Ovary (tissue), 9 donors: ENCODE results near the gene CARD10. TPM values are rescaled to one million over a fixed set of nuclear protein-coding genes. Genes with fewer than 3 reads are reported as not detected.

Experiments
- DNase-seq, 5 donors: peaks; one replicate each; pipeline ENCODE4 v3.0.0-alpha.2; 2019 to 2020
- H3K27ac ChIP-seq, 2 donors: fragments of 200-600 bp; one replicate each; pipeline versions ENCODE4 v1.5.1 to v1.8.0; 2019 to 2022
- H3K27me3 ChIP-seq: fragments of 200-600 bp; one replicate; pipeline ENCODE4 v1.8.0; 2022
- H3K36me3 ChIP-seq: fragments of 200-600 bp; sonication (generic); one replicate; pipeline ENCODE4 v1.5.1; 2019
- H3K4me1 ChIP-seq: one replicate; pipeline ENCODE4 v1.8.1; 2013; ENCODE audit warnings: mild to moderate bottlenecking, moderate library complexity; ENCODE audit not compliant: insufficient read depth
- H3K4me3 ChIP-seq: fragments of 200-600 bp; sonication (generic); one replicate; pipeline ENCODE4 v1.5.1; 2017
- H3K9me3 ChIP-seq, 2 donors: fragments of 200-600 bp in 1 of 2; sonication (generic) in 1 of 2; one replicate each; pipeline versions ENCODE4 v1.5.1 to v1.8.1; 2013 to 2019; ENCODE audit warnings: mild to moderate bottlenecking in 1 of 2, moderate library complexity in 1 of 2
- EP300 ChIP-seq: sonication (generic); formaldehyde crosslinking; IDR thresholded peaks from one replicate; pipeline ENCODE4 v1.6.1; 2017; ENCODE audit warnings: antibody characterized with exemption
- POLR2A ChIP-seq: fragments of 450-650 bp; IDR thresholded peaks from one replicate; pipeline ENCODE4 v1.6.1; 2017; ENCODE audit warnings: antibody characterized with exemption, mild to moderate bottlenecking, moderate library complexity
- WGBS, 3 donors: extraction: QIAGEN DNeasy Blood & Tissue Kit in 1 of 3; methylation state at CpG; one replicate each; pipeline versions ENCODE4 v1.1.5 to v1.1.7; 2013 to 2017; 5-methylcytosine and 5-hydroxymethylcytosine counted together
- intact Hi-C, 4 donors: fragments of 100-400 bp; cut with DNase I; formaldehyde crosslinking; loops; one replicate each; pipeline versions ENCODE4 v1.11.0 to v1.15.1; 2022 to 2023
- polyA plus RNA-seq, 2 donors: library from polyadenylated mRNA; stranded (reverse); fragments of 200-250 nt in 1 of 2; fragments of 350-450 nt in 1 of 2; fragmentation: Illumina TruSeq in 1 of 2; extraction: RNeasy Lipid Tissue Mini Kit (QIAGEN cat#74804) in 1 of 2; gene quantifications; one replicate each; pipeline ENCODE4 v1.2.3, GENCODE V29; 2013 to 2014
- total RNA-seq, 7 donors: library from RNA; depleted of rRNA in 2 of 7; stranded (reverse); fragments of >200 nt in 2 of 7; fragmentation: NEBNext Ultra II Directional in 3 of 7; extraction: Animal tissue kit (Norgen Biotek cat#: 25700) in 3 of 7; gene quantifications; one replicate each; pipeline versions ENCODE4 v1.1.0 to v1.2.4, GENCODE V29; 2016 to 2023
- TF ChIP-seq, protein P1 (sequence below), 3 donors: fragments of 450-650 bp in 2 of 3; fragments of 200-600 bp in 1 of 3; IDR thresholded peaks; one replicate each; pipeline versions ENCODE4 v1.5.1 to v1.8.0; 2016 to 2022; ENCODE audit warnings: antibody characterized with exemption in 3 of 3, mild to moderate bottlenecking in 1 of 3
- donor health status: DM: no; HTN: no; CAD: no; lungs with moderate emphysema.
- donor health status: DM: no; HTN: no; CAD: no.
- donor health status: Bipolar disorder and iron deficiency.
- donor health status: DM: yes; HTN: yes; CAD: no.
- donor health status: DM: no; HTN: no; CAD: no.
- donor health status: DM: yes; HTN: yes; CAD: no.

The CARD10 gene
- total and polyA plus RNA-seq, 9 donors, result 0.72 to 13.6 (median 9.6) TPM

DNA sequence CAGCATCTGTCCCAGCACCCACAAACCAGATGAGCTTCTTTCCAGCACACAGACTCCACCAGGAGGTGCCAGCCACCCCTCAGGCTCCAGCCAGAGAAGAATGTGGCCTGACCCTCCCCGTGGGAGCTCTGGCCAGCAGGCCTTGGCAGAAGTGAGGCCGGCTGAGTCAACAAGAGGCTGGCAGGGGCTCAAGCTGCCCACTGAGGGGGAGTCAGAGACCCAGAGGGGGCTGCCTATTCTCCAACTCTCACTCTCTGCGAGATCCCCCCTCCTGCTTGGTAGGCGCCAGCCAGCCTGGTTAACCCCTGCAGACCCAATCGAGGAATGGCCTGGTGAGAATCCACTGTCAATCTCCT is 30.5 kb upstream of the CARD10 start:
- Histone ChIP-seq H3K4me3 (no peak overlapping the region), H3K4me1 (peaks cover 32% of the 10 kb centered on the region), H3K27me3 (no peaks in the 10 kb centered on the region), H3K9me3 (no peaks in the 10 kb centered on the region), H3K36me3 (no peaks in the 10 kb centered on the region), H3K27ac (no peak overlapping the region)
- 17 to 35% (median 22%) methylated on average over 5 of the region's 5 CpGs for WGBS, 3 donors
- TF ChIP-seq, protein P1, sequence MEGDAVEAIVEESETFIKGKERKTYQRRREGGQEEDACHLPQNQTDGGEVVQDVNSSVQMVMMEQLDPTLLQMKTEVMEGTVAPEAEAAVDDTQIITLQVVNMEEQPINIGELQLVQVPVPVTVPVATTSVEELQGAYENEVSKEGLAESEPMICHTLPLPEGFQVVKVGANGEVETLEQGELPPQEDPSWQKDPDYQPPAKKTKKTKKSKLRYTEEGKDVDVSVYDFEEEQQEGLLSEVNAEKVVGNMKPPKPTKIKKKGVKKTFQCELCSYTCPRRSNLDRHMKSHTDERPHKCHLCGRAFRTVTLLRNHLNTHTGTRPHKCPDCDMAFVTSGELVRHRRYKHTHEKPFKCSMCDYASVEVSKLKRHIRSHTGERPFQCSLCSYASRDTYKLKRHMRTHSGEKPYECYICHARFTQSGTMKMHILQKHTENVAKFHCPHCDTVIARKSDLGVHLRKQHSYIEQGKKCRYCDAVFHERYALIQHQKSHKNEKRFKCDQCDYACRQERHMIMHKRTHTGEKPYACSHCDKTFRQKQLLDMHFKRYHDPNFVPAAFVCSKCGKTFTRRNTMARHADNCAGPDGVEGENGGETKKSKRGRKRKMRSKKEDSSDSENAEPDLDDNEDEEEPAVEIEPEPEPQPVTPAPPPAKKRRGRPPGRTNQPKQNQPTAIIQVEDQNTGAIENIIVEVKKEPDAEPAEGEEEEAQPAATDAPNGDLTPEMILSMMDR (IDR thresholded peaks at IDR 0.05), result no peak
- TF ChIP-seq POLR2A (no peak), EP300 (no peak)
- intact Hi-C loops, result loop anchor here in 1 of 4 donors (10.0 kb wide), 1 partner anchor 45 kb away; no protein-coding TSS in a partner anchor
- DNase-seq, result peak in 4 of 5 donors; percentile 38 to 71 (median 61)

DNA sequence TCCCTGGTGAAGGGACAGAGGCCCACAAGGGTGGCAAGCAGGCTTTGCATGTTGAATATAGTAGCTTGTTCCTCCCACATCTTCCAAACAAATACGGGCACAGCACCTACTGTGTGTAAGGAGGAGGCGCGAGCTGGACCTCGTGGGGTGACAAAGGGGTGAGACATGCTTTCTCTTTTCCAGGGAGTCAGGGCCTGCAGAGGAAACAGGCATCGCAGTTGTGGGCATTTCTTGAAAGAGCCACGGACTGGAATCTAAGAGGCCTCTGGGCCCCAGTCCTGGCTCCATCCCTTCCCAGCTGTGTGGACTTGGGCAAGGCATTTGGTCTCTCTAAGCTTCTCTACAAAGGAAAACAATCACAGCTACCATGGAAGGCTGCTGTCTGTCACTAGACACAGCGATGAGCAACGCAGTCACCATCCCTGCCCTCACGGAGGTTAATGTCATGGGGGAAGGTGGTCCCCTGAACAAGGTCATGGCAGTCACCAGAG is 28.1 kb upstream of the CARD10 start:
- peak in 1 of 5 donors; percentile 52 for DNase-seq
- peaks cover 28% of the 10 kb centered on the region for H3K4me1 ChIP-seq

DNA sequence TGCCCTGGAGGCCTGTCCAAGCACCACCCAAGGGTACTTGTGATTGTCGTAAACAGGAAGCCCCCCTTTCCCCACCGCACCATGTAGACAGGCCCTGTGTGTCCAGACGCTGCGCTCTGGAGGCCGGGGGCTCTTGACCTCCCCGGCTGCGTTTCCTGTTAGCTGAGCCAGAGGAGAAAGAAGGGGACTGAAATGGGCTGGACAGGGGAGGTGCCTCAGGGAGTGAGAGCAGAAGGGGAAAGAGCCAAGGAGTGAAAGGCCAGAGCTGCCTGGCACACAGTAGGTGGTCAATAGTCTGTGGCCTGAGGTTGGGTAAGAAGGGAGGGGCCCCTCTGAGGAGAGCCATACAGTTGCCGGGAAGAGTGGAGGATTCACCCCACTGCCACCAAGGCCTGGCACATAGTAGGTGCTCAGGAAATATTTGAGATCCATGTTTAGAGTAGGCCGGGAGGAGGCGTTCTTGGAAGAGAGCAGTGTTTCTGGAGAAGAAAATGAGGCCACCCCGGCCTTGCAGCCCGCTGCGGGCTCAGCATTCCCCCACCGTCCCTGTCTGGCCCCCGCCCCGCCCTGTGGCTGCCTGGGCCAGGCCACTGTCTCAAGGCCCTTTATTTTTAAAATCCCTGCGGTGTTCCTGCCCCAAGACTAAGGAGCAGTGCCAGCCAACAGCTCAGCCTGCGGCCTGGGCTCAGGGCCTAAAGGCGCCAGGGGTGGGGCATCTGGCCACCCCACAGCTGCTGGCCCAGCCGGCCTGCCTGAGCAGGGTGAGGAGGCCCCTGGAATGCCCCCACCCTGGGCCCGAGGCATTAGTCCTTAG is 27.4 kb upstream of the CARD10 start:
- Histone ChIP-seq H3K36me3 (no peaks in the 10 kb centered on the region), H3K27ac (peak overlapping the region; percentile 93 to 94), H3K9me3 (no peaks in the 10 kb centered on the region), H3K27me3 (no peaks in the 10 kb centered on the region), H3K4me1 (peaks cover 22% of the 10 kb centered on the region), H3K4me3 (no peak overlapping the region)
- intact Hi-C loops, result loop anchor here in 3 of 4 donors (2.0 to 10.0 kb wide), 2 partner anchors 14 to 48 kb away; partner anchors contain the start of gene CDC42EP1 (in 3 of the 3)
- 10 to 14% (median 12%) methylated on average over 21 of the region's 21 CpGs for WGBS, 3 donors
- TF ChIP-seq POLR2A, result no peak
- TF ChIP-seq, protein P1 (IDR thresholded peaks at IDR 0.05), result peak in 1 of 3 donors; percentile 13
- peak; percentile 75 to 86 (median 77) for DNase-seq

More for the DNA sequence above, 28.1 kb upstream of the CARD10 start:
- Histone ChIP-seq H3K4me3 (no peak overlapping the region), H3K9me3 (no peaks in the 10 kb centered on the region), H3K27me3 (no peaks in the 10 kb centered on the region), H3K27ac (peak overlapping the region; percentile 93 to 94), H3K36me3 (no peaks in the 10 kb centered on the region)
- no peak for TF ChIP-seq POLR2A
- WGBS, 3 donors, result 37 to 52% (median 43%) methylated on average over 9 of the region's 9 CpGs
- intact Hi-C loops, result loop anchor here in 3 of 4 donors (2.0 to 10.0 kb wide), 2 partner anchors 14 to 48 kb away; partner anchors contain the start of gene CDC42EP1 (in 3 of the 3)

DNA sequence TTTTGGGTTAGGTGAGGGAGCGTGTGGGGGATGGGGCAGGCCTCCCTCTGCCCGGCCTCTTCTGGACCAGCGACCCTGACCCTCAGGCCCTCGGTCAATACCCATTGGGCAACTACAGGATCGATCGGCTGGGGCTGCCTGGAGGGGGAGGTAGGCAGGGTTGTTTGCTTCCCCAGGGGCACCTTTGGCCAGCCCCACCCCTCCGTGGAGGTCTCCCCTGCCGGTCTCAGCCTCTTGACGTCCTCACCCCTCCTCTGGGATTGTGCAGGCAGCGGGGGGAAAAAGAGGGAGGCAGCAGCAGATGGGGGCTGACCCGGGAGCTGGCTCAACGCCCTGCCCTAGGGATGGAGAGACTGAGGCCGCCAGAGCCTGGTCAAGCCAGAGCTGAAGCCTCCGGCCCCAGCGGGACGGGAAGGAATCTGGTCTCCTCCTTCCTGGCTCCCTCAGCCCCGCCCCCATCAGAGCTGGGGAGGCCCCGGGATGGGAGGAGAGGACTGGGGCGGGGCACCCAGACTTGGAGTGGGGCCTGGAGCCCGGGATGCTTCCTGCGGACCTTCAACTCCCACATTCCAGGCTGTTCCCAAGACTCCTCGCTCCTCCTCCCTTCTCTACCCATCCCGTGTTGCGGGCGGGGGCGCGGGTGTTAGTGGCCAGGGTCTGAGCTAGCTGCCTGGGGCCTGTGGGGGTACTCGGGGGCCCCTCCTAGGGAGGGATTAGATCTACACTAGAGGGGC is 26.7 kb upstream of the CARD10 start:
- peak; percentile 95 to 99 (median 98) for DNase-seq
- WGBS, 3 donors, result 2 to 4% (median 4%) methylated on average over 27 to 28 of the region's 28 CpGs
- TF ChIP-seq, protein P1 (IDR thresholded peaks at IDR 0.05), result no peak
- TF ChIP-seq EP300, result no peak
- TF ChIP-seq POLR2A, result peak; percentile 89
- Histone ChIP-seq H3K9me3 (no peaks in the 10 kb centered on the region), H3K4me1 (peaks cover 19% of the 10 kb centered on the region), H3K27me3 (no peaks in the 10 kb centered on the region), H3K36me3 (no peaks in the 10 kb centered on the region), H3K4me3 (peak overlapping the region; percentile 21), H3K27ac (peak overlapping the region; percentile 93 to 94)
- intact Hi-C loops, result loop anchor here in 3 of 4 donors (2.0 to 10.0 kb wide), 3 partner anchors 15 to 49 kb away; partner anchors contain the start of gene CDC42EP1 (in 3 of the 3)
